ENCODE measurements around the gene WNT3.

Gene WNT3

DNA sequence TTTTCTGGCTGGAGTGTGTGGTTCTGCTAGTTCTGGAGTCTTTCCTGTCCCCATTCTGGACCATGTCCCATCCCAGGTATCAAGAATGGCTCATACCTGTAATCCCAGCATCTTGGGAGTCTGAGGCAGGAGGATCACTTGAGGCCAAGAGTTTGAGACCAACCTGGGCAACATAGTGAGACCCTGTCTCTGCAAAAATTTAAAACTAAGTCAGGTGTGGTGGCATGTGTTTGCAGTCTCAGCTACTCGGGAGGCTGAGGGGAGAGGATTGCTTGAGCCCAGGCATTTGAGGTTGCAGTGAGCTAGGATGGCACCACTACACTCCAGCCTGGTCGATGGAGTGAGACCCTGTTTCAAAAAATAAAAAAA, 15.3 kb upstream of the WNT3 start:
- DNase-seq: no peak

- DNase-seq: no peak
Observed at GRCh38 chr17:46832945-46833839, 14.7 kb upstream of the WNT3 start.

GRCh38 chr17:46832331-46832821, 13.9 kb upstream of the WNT3 start:
- no peak for DNase-seq

DNA sequence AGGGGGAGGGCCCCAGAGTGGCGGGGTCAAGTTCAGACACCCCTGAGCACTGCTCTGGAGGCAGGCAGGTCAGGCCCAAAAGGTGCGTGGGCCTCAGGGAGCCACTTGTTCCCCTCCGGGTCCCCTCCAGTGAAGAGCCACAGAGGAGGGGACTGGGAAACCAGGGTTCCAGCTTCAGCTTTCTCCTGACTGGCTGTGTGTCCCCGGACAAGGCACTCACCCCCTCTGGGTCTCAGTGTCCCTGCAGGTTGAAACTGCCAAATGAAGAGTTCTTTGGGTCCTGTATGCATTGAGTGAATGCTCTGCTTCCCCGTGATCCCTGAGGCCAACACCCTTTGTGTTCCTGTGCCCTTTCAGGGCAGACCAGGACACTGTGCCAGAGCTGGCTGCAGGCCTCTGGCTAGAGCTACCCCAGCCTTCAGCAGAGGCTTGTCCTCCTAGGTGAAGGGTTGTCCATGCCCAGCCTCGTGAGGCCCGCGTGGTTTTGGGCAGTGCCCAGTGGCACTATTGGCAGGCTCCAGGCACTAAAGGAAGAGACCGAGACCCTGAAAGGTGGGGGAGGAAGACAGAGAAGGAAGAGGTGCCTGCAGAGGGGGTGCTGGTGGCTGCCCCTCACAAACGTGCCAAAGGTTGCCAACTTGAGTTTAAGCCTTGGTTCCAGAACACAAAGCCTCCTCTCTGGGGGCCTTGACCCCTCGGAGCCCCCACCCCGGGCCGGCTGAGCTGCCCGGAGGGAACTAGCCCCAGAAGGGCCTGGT, 13.3 kb upstream of the WNT3 start:
- no peak for DNase-seq

- no peak for DNase-seq
Observed at GRCh38 chr17:46827274-46827673, 8.8 kb upstream of the WNT3 start.

GRCh38 chr17:46826116-46826515, 7.6 kb upstream of the WNT3 start:
- DNase-seq: no peak

DNA sequence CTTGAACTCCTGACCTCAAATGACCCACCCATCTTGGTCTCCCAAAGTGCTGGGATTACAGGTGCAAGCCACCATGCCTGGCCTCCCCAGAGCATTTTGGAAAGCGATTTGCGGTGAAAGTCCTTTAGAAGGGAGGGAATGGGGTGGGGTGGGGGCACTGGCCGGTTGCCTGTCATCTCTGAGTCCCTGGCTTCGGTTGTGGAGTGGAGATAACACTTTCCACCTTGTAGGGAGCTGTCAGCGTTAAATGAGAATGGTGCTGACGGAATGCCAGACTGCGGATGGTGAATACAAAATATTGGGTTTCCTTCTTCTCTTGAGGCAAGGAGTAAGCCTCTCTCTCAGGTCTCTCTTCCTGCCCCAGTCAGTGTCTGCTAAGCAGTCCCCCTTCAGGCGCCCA, 5.2 kb upstream of the WNT3 start:
- no peak for DNase-seq

DNA sequence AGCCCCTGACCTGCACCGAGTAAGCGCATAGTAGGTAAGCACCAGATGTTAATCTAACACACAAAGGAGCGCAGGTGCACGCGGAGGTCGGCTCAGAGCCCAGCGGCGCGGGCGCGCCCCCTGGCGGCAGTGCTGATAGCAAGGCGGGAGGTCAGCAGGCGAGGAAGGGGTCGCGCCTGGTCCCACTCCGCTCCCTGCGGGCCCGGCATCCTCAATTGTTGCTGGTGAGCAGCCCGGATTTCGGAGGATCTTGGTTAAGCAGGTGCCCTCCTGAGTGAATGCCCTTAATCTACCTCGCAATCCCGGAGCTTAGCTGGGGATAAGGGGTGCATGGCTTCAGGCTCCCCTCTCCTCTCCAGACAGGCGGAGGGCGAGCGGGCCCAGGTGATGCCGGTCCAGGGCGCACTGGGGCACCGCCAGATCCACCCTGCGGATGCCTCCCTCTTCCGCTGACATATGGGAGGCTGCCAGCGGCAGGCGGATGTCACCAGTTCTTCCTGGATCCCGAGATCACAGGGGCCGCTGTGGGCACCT, 4.0 kb upstream of the WNT3 start:
- DNase-seq: no peak

DNA sequence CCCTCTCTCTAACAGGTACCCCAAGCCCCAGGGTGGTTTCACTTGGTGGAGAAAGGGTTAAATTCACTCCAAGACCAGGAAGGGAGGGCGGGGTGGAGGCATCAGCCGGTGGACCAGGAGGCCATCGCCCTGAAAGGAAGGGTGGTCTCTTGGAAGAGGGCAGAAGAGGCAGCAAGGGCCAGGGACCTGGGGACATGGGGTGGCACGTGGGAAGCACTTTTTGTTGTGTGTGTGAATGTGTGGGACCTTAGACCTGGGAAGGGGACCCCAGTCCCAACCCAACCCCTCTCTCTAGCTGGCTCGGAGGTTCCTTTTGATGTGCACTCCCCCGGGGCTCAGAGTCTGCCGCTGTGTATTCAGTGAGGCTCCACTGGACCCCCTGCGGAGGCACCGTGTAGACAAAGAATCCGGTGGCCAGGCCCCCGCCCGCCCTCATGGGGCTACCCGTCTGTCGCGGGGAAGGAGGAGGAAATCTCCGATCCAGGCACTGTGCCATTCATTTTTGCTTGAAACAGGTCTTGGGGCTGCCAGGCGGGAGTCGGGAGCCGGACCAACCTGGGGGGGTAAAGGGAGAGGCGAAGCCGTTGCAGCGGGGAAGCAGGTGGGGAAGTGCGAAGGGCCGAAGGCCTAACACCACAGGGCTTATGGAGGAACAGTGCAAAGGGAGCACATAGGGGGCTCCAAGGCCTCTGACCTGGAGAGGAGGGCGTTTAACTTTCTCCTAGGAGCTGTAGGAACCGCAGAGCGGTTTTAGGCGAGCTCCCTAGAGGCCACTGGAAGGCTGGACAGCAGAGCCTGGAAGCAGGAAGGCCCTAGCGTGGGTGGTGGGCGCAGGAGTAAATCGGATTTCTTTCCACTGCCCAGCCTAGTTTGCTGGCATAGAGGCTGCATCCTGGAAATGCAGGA, 3.2 kb upstream of the WNT3 start:
- DNase-seq: no peak

DNA sequence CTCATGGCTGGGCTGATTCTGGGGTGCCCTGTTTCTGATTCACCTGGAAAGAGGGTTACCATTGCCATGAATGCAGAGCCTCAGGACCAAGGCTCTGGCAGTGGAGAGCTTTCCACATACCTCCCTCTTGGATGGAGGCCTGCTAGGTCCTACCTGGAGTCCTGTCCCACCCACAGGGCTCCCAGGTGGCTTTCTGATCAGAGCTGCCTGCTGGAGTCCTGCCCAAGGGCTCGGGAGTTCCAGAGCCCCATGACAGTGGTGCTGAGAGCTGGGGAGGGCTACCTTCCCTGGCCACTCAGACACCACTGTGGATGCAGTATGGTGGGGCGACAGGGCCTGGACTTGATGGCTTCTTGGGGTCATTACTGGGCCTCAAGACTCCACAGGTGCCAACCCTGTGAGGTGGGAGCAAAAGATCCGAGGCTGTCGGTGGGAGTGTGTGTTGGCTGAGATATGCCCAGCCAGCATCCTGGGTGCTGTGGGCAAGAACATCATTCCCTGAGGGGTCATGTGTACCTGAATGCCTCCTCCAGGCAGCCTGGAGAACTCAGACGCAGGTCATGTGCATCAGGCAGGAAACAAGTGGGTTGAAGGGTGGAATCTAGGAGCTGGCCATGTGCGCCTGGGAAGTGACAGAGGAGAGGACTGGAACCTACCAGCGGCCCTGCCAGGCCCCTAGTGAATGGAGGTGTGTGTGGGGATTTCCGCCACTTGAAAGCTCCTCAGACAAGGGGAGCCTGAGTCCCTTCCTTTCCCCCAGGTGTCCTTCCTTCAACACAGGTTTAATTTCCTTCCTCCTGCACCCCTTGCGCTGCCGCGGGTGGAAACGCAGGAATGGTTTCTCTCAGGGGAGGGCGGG, 2.3 kb upstream of the WNT3 start:
- no peak for DNase-seq

DNA sequence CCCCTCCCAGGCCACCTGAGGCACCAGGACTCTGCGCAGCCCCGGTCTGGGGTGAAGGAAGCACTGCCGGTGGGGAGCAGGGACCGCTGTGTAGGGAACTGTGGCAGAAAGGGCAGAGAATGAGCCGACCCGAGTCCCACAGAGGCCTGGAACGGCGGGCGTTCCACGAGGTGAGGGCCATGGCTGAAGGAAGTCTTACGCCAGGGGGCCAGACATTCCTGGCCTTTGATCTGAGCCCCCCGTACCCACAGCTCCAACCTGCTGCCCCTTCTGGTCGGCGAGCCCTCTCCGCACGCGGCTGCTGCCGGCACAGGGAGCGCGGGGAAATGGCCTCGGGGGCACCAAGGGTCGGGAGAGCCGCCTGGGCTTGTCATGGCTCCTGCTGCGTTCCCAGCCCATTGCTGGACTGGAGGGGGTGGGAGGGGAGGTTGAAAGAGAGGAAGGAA, 1.4 kb upstream of the WNT3 start:
- DNase-seq: no peak

- DNase-seq: no peak
Observed at GRCh38 chr17:46818929-46819859, 702 bp upstream of the WNT3 start.

GRCh38 chr17:46817901-46818209, 637 bp downstream of the WNT3 start:
- DNase-seq: no peak

DNA sequence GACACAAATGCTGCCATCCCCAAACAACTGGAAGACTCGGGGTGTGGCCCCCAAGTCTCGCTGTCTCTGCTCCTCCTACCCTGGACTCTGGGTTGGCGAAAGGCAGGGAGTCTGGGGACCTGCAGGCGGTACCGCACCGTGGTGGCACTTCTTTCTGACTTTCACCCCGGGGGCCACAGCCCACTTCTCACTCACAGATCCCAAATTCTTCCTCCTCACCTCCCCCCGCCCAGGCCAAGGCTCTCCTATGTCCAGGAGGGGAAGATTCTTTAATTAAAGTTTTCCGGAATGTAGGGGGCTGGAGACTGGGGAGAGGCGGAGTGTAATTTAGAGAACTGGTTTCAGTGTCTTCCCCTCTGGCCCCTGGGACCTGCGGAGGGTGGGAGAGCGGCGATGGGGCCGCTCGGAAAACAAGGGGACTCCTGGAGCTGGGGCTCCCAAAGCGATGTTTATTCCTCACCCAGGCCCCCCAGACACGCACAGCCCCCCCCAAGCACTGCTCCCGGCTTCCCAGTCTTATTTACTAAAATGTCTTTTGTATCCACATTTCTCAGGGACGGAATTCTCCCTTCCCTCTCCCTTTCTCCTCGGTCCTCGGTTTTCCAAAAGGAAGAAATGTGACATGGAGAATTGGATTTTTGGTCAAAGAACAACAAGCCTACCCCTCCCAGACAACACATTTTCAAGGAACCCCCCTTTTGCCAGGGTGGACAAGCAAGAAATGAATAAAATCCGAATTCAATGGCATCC, 1.2 kb downstream of the WNT3 start:
- no peak for DNase-seq

DNA sequence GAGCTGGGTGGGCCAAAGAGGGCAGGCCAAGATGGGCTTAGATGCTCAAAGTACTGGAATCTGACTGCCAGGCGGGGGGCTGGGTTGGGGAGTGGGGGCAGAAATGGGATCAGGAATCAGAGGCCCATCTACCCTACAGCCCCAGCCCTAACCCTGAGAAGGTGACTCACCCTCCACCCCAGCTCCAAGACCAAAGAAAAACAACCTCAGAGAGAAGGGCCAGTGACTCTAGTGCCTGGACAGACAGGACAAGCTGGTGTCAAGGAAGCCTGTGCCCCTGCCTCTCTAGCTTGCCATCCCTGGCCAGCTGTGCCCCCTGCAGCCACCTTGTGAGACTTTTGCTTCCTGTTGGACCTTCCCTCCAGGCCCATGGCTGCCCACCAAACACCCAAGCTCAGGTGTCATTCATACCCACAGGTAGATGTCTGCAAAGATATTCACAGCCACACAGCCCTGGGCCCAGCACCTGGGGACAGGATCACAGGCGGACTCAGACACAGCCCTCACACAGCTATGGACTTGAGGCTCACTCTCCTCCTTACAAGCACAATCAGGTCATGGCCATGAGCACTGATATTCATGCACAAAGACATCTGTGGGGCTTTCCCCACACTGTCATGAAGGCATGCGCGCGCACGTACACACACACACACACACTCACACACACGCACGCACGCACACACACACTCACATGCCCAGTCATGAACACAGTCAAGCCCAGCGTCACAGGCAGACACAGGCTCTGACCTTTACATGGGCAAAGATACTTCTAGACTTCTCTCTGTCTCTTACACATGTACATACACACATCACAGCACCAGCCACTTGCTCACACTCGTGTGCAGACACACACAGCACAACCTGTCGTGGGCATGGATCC, 2.8 kb downstream of the WNT3 start:
- DNase-seq: no peak

DNA sequence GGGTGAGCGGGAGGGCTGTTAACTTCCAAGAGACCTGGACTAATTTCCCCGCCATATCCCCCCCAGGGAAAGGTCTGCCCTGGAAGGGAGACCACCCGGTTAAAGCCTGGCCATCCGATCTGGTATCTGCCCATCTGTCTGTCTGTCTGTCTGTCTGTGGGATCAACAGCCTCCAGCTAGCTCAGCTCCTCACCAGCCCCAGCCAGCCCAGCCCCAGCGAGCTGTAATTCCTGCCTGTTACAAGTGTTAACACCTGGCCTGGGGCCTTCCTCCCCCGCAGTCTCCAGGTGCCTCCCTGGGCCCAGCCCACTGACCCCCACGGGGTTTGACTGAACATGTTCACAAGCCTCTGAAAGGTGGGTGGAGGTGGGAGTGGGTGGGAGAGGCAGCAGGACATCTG, 4.0 kb downstream of the WNT3 start:
- no peak for DNase-seq

GRCh38 chr17:46813920-46814319, 4.6 kb downstream of the WNT3 start:
- DNase-seq: no peak

DNA sequence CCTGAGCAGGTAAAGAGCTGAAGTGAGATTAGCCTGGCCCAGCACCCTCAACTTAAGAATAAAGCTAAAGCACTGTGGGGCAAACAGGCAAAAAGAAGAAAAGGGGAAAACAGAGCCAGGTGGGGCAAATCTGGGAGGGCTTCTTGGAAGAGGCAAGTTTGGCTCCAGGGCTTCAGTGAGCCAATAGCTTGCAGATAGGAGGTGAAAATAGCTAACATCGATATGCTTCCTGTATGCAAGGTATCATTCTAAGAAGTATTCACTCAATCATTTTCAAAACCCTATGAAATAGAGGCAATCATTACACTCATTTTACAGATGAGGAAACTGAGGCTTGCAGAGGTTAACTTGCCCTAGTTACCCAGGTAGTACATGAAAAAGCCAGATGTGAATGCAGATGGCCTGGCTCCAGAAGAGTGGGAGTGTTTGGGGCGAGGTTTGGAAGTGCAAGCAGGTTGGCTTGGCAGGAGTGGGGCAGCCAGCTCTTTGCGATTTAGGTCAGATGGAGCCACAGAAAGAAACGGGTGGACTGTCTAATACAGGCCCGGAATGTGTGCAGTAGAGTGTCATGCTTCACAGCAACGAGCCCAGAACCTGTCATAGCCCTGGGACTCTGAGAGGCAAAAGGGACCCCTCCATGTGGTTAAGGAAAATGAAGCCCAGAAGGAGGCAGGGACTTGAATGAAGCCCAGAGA, 5.7 kb downstream of the WNT3 start:
- no peak for DNase-seq

Data from cortex of kidney (tissue), 1 donor.